Kidney glomerular epithelial cell (primary cell): ENCODE data around the gene PHLPP1.

Source experiments
- DNase-seq: peaks from one replicate; lab custom pipeline; 2025; lab: John Stamatoyannopoulos, UW

Gene PHLPP1

GRCh38 chr18:62979900-62980299 lies 264.6 kb downstream of the PHLPP1 start:
- DNase-seq = no peak

- no peak for DNase-seq
These were observed 266.2 kb downstream of the PHLPP1 start for GRCh38 chr18:62981566-62981965.

- DNase-seq = peak; percentile 10
These were observed 267.4 kb downstream of the PHLPP1 start for GRCh38 chr18:62982600-62983251.

DNA sequence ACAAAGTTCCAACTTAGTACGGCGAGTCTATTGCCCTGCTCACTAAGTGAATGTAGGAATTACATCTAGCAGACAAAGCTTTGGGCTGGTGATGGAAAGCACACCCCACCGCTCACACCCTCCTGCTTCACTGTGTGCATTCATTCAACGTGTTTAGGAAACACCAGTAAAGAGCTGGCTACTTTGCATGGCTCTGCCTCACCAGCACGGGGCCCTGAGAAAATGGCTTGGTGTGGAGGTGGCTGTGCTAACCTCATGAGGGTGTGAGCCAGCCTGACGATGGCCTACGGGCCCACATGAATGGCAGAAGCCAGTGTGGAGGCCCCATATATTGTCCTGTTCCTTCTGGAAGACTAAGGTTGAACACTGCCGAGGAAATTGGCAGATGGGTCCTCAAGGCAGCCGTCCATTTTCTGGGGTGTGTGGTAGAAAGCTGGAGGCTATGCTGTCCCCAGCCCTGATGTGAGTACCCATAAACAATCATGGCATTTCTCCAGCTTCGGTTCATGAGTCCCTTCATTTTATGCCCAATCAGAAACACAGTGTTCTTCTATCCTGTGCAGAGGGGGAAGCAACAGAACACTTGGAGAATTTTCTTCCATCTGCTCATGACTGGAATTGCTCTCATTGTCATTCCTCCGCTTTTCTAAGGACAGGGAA lies 269.4 kb downstream of the PHLPP1 start:
- DNase-seq = no peak

GRCh38 chr18:62986490-62986889 lies 271.1 kb downstream of the PHLPP1 start:
- DNase-seq = no peak

DNA sequence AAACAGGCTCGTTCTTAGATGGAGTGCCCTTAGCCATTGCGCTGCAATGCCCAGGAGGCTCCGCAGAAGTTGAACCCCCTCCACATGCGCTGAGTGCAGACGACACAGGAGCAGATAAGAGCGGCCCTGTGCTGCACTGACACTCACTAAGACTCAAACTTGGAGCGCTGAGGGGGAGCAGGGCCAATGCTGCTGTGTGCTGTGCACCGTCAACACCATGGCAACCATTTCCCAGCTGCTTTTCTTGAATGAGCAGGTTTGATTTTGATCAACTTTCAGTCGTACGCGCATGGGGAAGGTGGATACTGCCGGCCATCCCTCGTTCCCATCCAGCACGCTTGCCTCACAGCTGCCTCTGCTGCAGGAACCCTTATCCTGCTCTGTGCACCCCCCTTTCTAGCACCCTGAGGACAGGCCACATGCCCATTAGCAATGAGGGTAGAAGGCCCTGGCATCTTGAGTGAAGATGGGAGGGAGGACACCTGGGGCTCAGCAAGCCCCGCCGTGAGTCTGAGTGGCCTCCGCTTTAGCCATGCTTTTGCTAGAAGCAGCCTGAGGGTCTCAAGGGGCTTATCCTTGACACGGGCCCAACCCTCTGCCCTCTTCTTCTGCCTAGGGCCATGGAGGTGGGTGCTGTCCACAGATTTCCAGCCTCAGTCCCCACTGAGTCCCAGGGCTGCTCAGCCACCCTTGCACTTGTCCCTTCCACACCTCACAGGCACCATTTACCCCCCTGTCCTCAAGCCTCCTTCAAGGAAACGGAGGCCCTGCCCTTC lies 271.9 kb downstream of the PHLPP1 start:
- no peak for DNase-seq

DNA sequence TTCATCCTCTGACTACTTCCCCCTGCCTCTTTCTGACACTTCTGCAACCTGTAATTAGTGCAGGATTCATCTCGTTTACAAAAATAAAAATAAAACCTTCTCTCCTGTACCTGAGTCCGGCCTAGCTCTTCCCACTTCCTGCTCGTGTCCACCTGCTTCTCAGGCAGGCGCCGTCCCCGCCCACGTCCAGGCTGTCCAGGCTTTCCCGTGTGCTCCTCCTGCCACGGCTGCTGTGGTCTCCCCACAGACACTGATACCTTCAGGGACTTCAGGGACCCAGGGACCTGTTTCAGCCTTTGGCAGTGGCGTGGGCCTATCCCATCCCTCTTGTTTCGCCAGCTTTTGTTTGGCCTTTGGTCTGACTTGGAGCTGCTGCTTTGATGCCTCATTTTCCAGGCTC lies 272.5 kb downstream of the PHLPP1 start:
- no peak for DNase-seq

GRCh38 chr18:62988471-62988870 lies 273.1 kb downstream of the PHLPP1 start:
- DNase-seq = no peak

GRCh38 chr18:62989195-62989594 lies 273.9 kb downstream of the PHLPP1 start:
- DNase-seq = no peak

DNA sequence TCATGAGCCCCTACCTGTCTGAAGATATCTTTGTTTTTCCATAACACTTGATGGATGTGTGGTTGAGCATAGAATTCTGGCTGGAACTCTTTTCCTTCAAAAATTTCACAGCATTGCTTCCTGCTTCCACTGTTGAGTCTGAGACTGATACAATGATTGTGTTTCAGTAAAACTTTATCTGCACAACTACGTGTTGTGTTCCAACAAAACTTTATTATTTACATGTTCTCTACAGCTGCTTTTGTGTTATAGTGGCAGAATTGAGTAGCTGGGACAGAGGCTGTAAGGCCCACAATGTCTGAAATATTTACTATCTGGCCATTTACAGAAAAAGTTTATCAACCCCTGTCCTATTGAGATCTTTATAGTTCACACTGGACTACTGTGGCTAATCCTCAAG lies 275.3 kb downstream of the PHLPP1 start:
- no peak for DNase-seq

GRCh38 chr18:62991389-62991788 lies 276.0 kb downstream of the PHLPP1 start:
- no peak for DNase-seq

DNA sequence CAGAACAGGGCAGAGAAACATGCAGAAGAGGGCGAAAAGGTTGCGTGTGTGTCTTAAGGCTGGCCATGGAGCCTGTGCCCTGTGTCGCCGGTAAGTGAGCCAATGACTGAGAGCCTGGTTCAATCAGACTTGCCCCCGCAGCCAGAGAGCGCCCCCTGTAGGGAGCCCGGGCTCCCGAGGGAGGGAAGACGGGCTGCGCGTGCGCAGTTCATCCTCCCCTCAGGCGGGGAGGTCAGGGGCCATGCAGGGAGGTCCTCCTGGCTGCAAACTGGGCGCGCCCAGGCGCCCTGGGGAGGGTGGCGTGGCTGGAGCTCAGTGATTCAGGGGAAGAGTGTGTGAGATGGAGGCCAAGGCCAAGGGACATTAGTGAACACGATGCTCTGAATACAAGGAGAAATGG lies 276.6 kb downstream of the PHLPP1 start:
- no peak for DNase-seq

DNA sequence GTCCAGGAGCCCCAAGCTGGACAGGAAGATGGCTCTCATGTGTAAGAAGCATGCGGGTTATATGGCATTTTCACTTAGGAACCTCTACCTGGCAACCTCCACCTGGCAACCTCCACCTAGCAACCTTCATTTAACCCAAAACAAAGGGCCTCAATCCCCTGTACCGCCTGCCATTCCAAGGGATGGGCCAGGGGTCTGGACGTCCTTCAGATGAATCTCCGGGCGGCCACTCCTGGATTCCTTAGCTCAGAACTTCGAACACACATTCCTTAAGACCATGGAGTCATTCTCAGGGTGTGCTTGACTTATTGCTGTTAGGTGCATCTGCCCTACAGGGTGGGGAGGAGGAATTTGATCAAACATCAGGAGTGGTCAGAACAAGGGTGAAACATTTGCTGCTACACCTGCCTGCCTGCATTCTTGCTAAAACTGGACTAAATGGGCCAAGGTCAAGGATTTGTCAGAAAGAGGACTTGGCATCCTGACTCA lies 277.6 kb downstream of the PHLPP1 start:
- DNase-seq = no peak

DNA sequence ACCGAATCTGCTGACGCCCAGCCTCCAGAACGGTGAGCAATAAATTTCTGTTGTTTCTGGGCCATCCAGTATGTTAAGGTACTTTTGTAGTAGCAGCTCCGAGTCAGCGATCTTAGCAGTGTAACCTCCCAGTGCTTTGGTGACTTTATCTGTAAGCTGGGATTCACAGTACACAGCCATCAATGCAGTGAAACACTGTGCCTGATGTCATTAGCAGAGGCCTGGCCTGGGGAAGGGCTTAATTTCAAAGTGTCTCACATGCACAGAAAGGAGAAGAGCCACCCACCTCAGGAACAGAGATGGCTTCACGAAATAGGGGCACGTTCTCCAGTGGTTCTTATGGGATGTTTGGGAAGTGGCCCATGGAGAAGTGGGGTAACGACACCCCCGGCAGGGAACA lies 281.2 kb downstream of the PHLPP1 start:
- no peak for DNase-seq

DNA sequence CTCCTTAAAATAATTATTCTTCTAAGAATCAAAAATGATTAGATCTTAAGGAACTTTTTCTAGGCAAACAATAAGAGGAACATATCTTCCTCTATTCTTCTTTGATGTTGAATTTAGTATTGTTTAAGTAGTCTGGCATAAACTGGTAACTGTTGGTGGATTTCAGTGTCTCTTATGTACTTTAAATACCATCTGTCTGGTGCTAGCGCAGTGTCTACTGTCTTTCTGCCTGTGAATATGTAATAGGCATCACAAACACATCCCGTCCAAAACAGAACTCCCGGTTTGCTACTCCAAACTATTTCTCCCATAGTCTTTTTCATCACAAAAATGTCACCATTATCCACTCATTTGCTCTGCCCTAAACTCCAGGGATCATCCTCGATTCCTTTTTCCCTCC lies 281.7 kb downstream of the PHLPP1 start:
- DNase-seq = no peak

- no peak for DNase-seq
These were observed 283.1 kb downstream of the PHLPP1 start for GRCh38 chr18:62998443-62998842.

- no peak for DNase-seq
These were observed 284.1 kb downstream of the PHLPP1 start for GRCh38 chr18:62999392-62999791.

GRCh38 chr18:62999921-63000320 lies 284.6 kb downstream of the PHLPP1 start:
- no peak for DNase-seq

GRCh38 chr18:63000839-63001238 lies 285.5 kb downstream of the PHLPP1 start:
- DNase-seq = no peak

- DNase-seq = no peak
These were observed 286.5 kb downstream of the PHLPP1 start for GRCh38 chr18:63001861-63002260.

- no peak for DNase-seq
These were observed 287.0 kb downstream of the PHLPP1 start for GRCh38 chr18:63002305-63002704.

DNA sequence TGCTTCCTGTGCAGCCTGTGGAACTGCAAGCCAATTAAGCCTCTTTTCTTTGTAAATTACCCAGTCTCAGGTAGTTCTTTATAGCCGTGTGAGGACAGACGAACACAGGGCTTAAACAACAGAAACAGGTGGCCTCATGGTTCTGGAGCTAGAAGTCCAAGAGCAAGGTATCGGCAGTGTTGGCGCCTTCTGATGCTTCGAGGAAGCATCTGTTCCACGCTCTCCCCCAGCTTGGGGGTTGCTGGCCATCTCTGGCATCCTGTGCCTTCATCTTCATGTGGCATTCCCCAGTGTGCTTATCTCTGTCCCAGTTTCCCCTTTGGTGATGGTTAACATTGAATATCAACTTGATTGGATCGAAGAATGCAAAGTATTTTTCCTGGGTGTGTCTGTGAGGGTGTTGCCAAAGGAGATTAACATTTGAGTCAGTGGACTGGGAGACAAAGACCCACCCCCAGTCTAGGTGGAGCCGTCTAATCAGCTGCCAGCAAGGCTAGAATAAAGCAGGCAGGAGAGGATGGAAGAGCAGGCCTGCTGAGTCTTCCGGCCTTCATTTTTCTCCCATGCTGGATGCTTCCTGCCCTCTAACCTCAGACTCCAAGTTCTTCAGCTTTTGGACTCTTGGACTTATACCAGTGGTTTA lies 287.6 kb downstream of the PHLPP1 start:
- DNase-seq = no peak

GRCh38 chr18:63003899-63004298 lies 288.6 kb downstream of the PHLPP1 start:
- DNase-seq = no peak
